PC-3 (cell line): Measurements from ENCODE around the gene TXNDC17.

ENCODE experiments used
- CTCF ChIP-seq: fragments of 300-600 bp; sonication (generic); conservative IDR thresholded peaks from 2 replicates; pipeline ENCODE4 v1.5.1; 2017; ENCODE audit warnings: antibody characterized with exemption, low read depth, mild to moderate bottlenecking, low read length
- EZH2 ChIP-seq: fragments of 300-600 bp; sonication (generic); IDR thresholded peaks from one replicate; pipeline ENCODE4 v1.6.1; 2017; ENCODE audit warnings: antibody characterized with exemption, mild to moderate bottlenecking, low read length; ENCODE audit not compliant: unreplicated experiment

GRCh38 chr17:6690641-6691040 is 49.8 kb downstream of the TXNDC17 start:
- TF ChIP-seq EZH2 (no peak), CTCF (no peak)
